ENCODE data around the gene WDR31.
"Not testable (repeated sequence)": the region's sequence is repeated elsewhere in the genome, so short reads cannot be mapped to it uniquely, and the experiment has no call there.

The WDR31 gene

GRCh38 chr9:113365652-113366051 is 25.6 kb upstream of the WDR31 start:
- not testable (repeated sequence) for H3K9me3 ChIP-seq (ENCODE audit: control insufficient read depth, insufficient read depth, low read length); H3K4me1 ChIP-seq (ENCODE audit: control insufficient read depth, insufficient read depth, low read length); H3K27me3 ChIP-seq (ENCODE audit: control insufficient read depth, insufficient read depth, low read length); H3K36me3 ChIP-seq (ENCODE audit: control insufficient read depth, insufficient read depth, low read length); DNase-seq (ENCODE audit: low read depth, low spot score); H3K4me3 ChIP-seq (ENCODE audit: low read length); H3K27ac ChIP-seq (ENCODE audit: low read length)
- WGBS (ENCODE audit: insufficient coverage, insufficient read length) = no CpG with 5 or more reads among the region's 3 CpGs

- Histone ChIP-seq H3K4me1 (ENCODE audit: control insufficient read depth, insufficient read depth, low read length) (no peaks in the 10 kb centered on the region), H3K36me3 (ENCODE audit: control insufficient read depth, insufficient read depth, low read length) (no peaks in the 10 kb centered on the region), H3K9me3 (ENCODE audit: control insufficient read depth, insufficient read depth, low read length) (no peaks in the 10 kb centered on the region), H3K27me3 (ENCODE audit: control insufficient read depth, insufficient read depth, low read length) (no peaks in the 10 kb centered on the region), H3K27ac (ENCODE audit: low read length) (no peak overlapping the region), H3K4me3 (ENCODE audit: low read length) (no peak overlapping the region)
- no peak for DNase-seq (ENCODE audit: low read depth, low spot score)
- no CpG with 5 or more reads among the region's 1 CpG for WGBS (ENCODE audit: insufficient coverage, insufficient read length)
These were observed 24.9 kb upstream of the WDR31 start for GRCh38 chr9:113364951-113365350.

- no CpG with 5 or more reads among the region's 3 CpGs for WGBS (ENCODE audit: insufficient coverage, insufficient read length)
- Histone ChIP-seq H3K9me3 (ENCODE audit: control insufficient read depth, insufficient read depth, low read length) (no peaks in the 10 kb centered on the region), H3K36me3 (ENCODE audit: control insufficient read depth, insufficient read depth, low read length) (no peaks in the 10 kb centered on the region), H3K27ac (ENCODE audit: low read length) (no peak overlapping the region), H3K4me3 (ENCODE audit: low read length) (no peak overlapping the region), H3K4me1 (ENCODE audit: control insufficient read depth, insufficient read depth, low read length) (no peaks in the 10 kb centered on the region), H3K27me3 (ENCODE audit: control insufficient read depth, insufficient read depth, low read length) (no peaks in the 10 kb centered on the region)
- DNase-seq (ENCODE audit: low read depth, low spot score) = no peak
These were observed 23.3 kb upstream of the WDR31 start for GRCh38 chr9:113363336-113363735.

- Histone ChIP-seq H3K4me3 (ENCODE audit: low read length) (no peak overlapping the region), H3K27me3 (ENCODE audit: control insufficient read depth, insufficient read depth, low read length) (no peaks in the 10 kb centered on the region), H3K4me1 (ENCODE audit: control insufficient read depth, insufficient read depth, low read length) (no peaks in the 10 kb centered on the region), H3K36me3 (ENCODE audit: control insufficient read depth, insufficient read depth, low read length) (no peaks in the 10 kb centered on the region), H3K9me3 (ENCODE audit: control insufficient read depth, insufficient read depth, low read length) (no peaks in the 10 kb centered on the region), H3K27ac (ENCODE audit: low read length) (no peak overlapping the region)
- DNase-seq (ENCODE audit: low read depth, low spot score) = no peak
- no CpG with 5 or more reads among the region's 7 CpGs for WGBS (ENCODE audit: insufficient coverage, insufficient read length)
These were observed 21.4 kb upstream of the WDR31 start for GRCh38 chr9:113361304-113362018.

GRCh38 chr9:113360242-113360842 is 20.3 kb upstream of the WDR31 start:
- DNase-seq (ENCODE audit: low read depth, low spot score) = no peak
- no peak overlapping the region for H3K27ac ChIP-seq (ENCODE audit: low read length)
- no peaks in the 10 kb centered on the region for H3K27me3 ChIP-seq (ENCODE audit: control insufficient read depth, insufficient read depth, low read length)
- no peaks in the 10 kb centered on the region for H3K4me1 ChIP-seq (ENCODE audit: control insufficient read depth, insufficient read depth, low read length)
- no peak overlapping the region for H3K4me3 ChIP-seq (ENCODE audit: low read length)
- H3K36me3 ChIP-seq (ENCODE audit: control insufficient read depth, insufficient read depth, low read length) = no peaks in the 10 kb centered on the region
- WGBS (ENCODE audit: insufficient coverage, insufficient read length) = no CpG with 5 or more reads among the region's 15 CpGs
- no peaks in the 10 kb centered on the region for H3K9me3 ChIP-seq (ENCODE audit: control insufficient read depth, insufficient read depth, low read length)

- no CpG with 5 or more reads among the region's 1 CpG for WGBS (ENCODE audit: insufficient coverage, insufficient read length)
- Histone ChIP-seq H3K27ac (ENCODE audit: low read length) (no peak overlapping the region), H3K9me3 (ENCODE audit: control insufficient read depth, insufficient read depth, low read length) (no peaks in the 10 kb centered on the region), H3K4me3 (ENCODE audit: low read length) (no peak overlapping the region), H3K36me3 (ENCODE audit: control insufficient read depth, insufficient read depth, low read length) (no peaks in the 10 kb centered on the region), H3K4me1 (ENCODE audit: control insufficient read depth, insufficient read depth, low read length) (no peaks in the 10 kb centered on the region), H3K27me3 (ENCODE audit: control insufficient read depth, insufficient read depth, low read length) (no peaks in the 10 kb centered on the region)
- no peak for DNase-seq (ENCODE audit: low read depth, low spot score)
These were observed 19.3 kb upstream of the WDR31 start for GRCh38 chr9:113359385-113359784.

GRCh38 chr9:113356686-113357292 is 16.7 kb upstream of the WDR31 start:
- Histone ChIP-seq H3K27ac (ENCODE audit: low read length) (no peak overlapping the region), H3K36me3 (ENCODE audit: control insufficient read depth, insufficient read depth, low read length) (no peaks in the 10 kb centered on the region), H3K27me3 (ENCODE audit: control insufficient read depth, insufficient read depth, low read length) (no peaks in the 10 kb centered on the region), H3K9me3 (ENCODE audit: control insufficient read depth, insufficient read depth, low read length) (no peaks in the 10 kb centered on the region), H3K4me1 (ENCODE audit: control insufficient read depth, insufficient read depth, low read length) (no peaks in the 10 kb centered on the region), H3K4me3 (ENCODE audit: low read length) (no peak overlapping the region)
- DNase-seq (ENCODE audit: low read depth, low spot score) = no peak
- WGBS (ENCODE audit: insufficient coverage, insufficient read length) = no CpG with 5 or more reads among the region's 7 CpGs

- Histone ChIP-seq H3K36me3 (ENCODE audit: control insufficient read depth, insufficient read depth, low read length) (no peaks in the 10 kb centered on the region), H3K4me3 (ENCODE audit: low read length) (no peak overlapping the region), H3K4me1 (ENCODE audit: control insufficient read depth, insufficient read depth, low read length) (peaks cover 3% of the 10 kb centered on the region; the same call in 1 of the 2 replicates), H3K27me3 (ENCODE audit: control insufficient read depth, insufficient read depth, low read length) (peaks cover 2% of the 10 kb centered on the region; the same call in 1 of the 2 replicates), H3K27ac (ENCODE audit: low read length) (no peak overlapping the region), H3K9me3 (ENCODE audit: control insufficient read depth, insufficient read depth, low read length) (no peaks in the 10 kb centered on the region)
- no peak for DNase-seq (ENCODE audit: low read depth, low spot score)
- WGBS (ENCODE audit: insufficient coverage, insufficient read length) = no CpG with 5 or more reads among the region's 4 CpGs
These were observed 15.0 kb upstream of the WDR31 start for GRCh38 chr9:113355040-113355596.

GRCh38 chr9:113352411-113352810 is 12.3 kb upstream of the WDR31 start:
- WGBS (ENCODE audit: insufficient coverage, insufficient read length) = no CpG with 5 or more reads among the region's 1 CpG
- DNase-seq (ENCODE audit: low read depth, low spot score) = no peak
- peaks cover 2% of the 10 kb centered on the region; the same call in 1 of the 2 replicates for H3K27me3 ChIP-seq (ENCODE audit: control insufficient read depth, insufficient read depth, low read length)
- H3K4me1 ChIP-seq (ENCODE audit: control insufficient read depth, insufficient read depth, low read length) = peaks cover 5% of the 10 kb centered on the region; the same call in 1 of the 2 replicates
- H3K9me3 ChIP-seq (ENCODE audit: control insufficient read depth, insufficient read depth, low read length) = no peaks in the 10 kb centered on the region
- no peak overlapping the region for H3K4me3 ChIP-seq (ENCODE audit: low read length)
- no peak overlapping the region for H3K27ac ChIP-seq (ENCODE audit: low read length)
- no peaks in the 10 kb centered on the region for H3K36me3 ChIP-seq (ENCODE audit: control insufficient read depth, insufficient read depth, low read length)

GRCh38 chr9:113352006-113352405 is 11.9 kb upstream of the WDR31 start:
- Histone ChIP-seq H3K27ac (ENCODE audit: low read length) (no peak overlapping the region), H3K36me3 (ENCODE audit: control insufficient read depth, insufficient read depth, low read length) (no peaks in the 10 kb centered on the region), H3K4me1 (ENCODE audit: control insufficient read depth, insufficient read depth, low read length) (peaks cover 5% of the 10 kb centered on the region; the same call in 1 of the 2 replicates), H3K9me3 (ENCODE audit: control insufficient read depth, insufficient read depth, low read length) (no peaks in the 10 kb centered on the region), H3K4me3 (ENCODE audit: low read length) (no peak overlapping the region), H3K27me3 (ENCODE audit: control insufficient read depth, insufficient read depth, low read length) (peaks cover 2% of the 10 kb centered on the region; the same call in 1 of the 2 replicates)
- no CpG with 5 or more reads among the region's 6 CpGs for WGBS (ENCODE audit: insufficient coverage, insufficient read length)
- no peak for DNase-seq (ENCODE audit: low read depth, low spot score)

All from iPS DF 6.9 (cell line).